ACHN (cell line): ENCODE measurements around the gene YPEL2.
"Not testable (repeated sequence)": the region's sequence is repeated elsewhere in the genome, so short reads cannot be mapped to it uniquely, and the experiment has no call there.

Experiments used
- DNase-seq: peaks from one replicate; pipeline ENCODE4 v3.0.0-alpha.2; 2015
- in situ Hi-C: cut with HindIII; loops from 2 replicates; pipeline ENCODE4 v1.10.0; 2017; ENCODE audit warnings: low sequenced_read_pairs, low pct_ligation_motif_present, low pct_unique_long_range_greater_than_20kb

Gene YPEL2

GRCh38 chr17:59331129-59331928, at the start of gene YPEL2:
Gene YPEL2 (plus strand): TSS chr17:59331655. CDS start chr17:59353410, 21,755 bp downstream.
- in situ Hi-C loops, result loop anchor here (25.0 kb wide), 1 partner anchor 106 kb away; no protein-coding TSS in a partner anchor
- DNase-seq, result peak; percentile 95

GRCh38 chr17:59284317-59284716, 47.1 kb upstream of the YPEL2 start:
- in situ Hi-C loops, result no loop called here
- no peak for DNase-seq

- no peak for DNase-seq
- in situ Hi-C loops, result no loop called here
These were observed 44.0 kb upstream of the YPEL2 start for GRCh38 chr17:59287452-59287851.

- in situ Hi-C loops, result no loop called here
These were observed 43.6 kb upstream of the YPEL2 start for GRCh38 chr17:59287891-59288290.

GRCh38 chr17:59289981-59290301, 41.5 kb upstream of the YPEL2 start:
- in situ Hi-C loops, result no loop called here
- no peak for DNase-seq

More at GRCh38 chr17:59287891-59288290, 43.6 kb upstream of the YPEL2 start:
- no peak for DNase-seq

- in situ Hi-C loops, DNase-seq: not testable (repeated sequence)
These were observed 41.0 kb upstream of the YPEL2 start for GRCh38 chr17:59290302-59290998.

GRCh38 chr17:59292174-59292523, 39.3 kb upstream of the YPEL2 start:
- in situ Hi-C loops, result no loop called here
- no peak for DNase-seq

- in situ Hi-C loops, result no loop called here
- no peak for DNase-seq
These were observed 35.3 kb upstream of the YPEL2 start for GRCh38 chr17:59296190-59296589.

- in situ Hi-C loops, result no loop called here
These were observed 32.9 kb upstream of the YPEL2 start for GRCh38 chr17:59298521-59298920.

GRCh38 chr17:59299400-59300092, 31.9 kb upstream of the YPEL2 start:
- in situ Hi-C loops, result no loop called here
- DNase-seq, result no peak

More at GRCh38 chr17:59298521-59298920, 32.9 kb upstream of the YPEL2 start:
- no peak for DNase-seq

- in situ Hi-C loops, result no loop called here
- DNase-seq, result no peak
These were observed 30.5 kb upstream of the YPEL2 start for GRCh38 chr17:59300941-59301340.

GRCh38 chr17:59304811-59305210, 26.6 kb upstream of the YPEL2 start:
- in situ Hi-C loops, result no loop called here
- no peak for DNase-seq

GRCh38 chr17:59310263-59310920, 21.1 kb upstream of the YPEL2 start:
- DNase-seq, result no peak
- in situ Hi-C loops, result no loop called here

GRCh38 chr17:59311051-59311468, 20.4 kb upstream of the YPEL2 start:
- peak; percentile 68 for DNase-seq
- in situ Hi-C loops, result no loop called here

GRCh38 chr17:59311521-59311920, 19.9 kb upstream of the YPEL2 start:
- in situ Hi-C loops, DNase-seq: not testable (repeated sequence)

GRCh38 chr17:59315866-59316265, 15.6 kb upstream of the YPEL2 start:
- DNase-seq, result no peak
- in situ Hi-C loops, result no loop called here

GRCh38 chr17:59327121-59327980, 4.1 kb upstream of the YPEL2 start:
- in situ Hi-C loops, result loop anchor here (25.0 kb wide), 1 partner anchor 110 kb away; no protein-coding TSS in a partner anchor
- no peak for DNase-seq

GRCh38 chr17:59327981-59328290, 3.5 kb upstream of the YPEL2 start:
- no peak for DNase-seq
- in situ Hi-C loops, result loop anchor here (25.0 kb wide), 1 partner anchor 109 kb away; no protein-coding TSS in a partner anchor
